ENCODE results near the gene SLC4A4. TPM values are rescaled to one million over a fixed set of nuclear protein-coding genes. Genes with fewer than 3 reads are reported as not detected.

SLC4A4 gene
- total RNA-seq, 2 donors from 2014 or later = 21.7 to 27.3 TPM

- Histone ChIP-seq H3K9me3 (no peaks in the 10 kb centered on the region), H3K4me1 (no peaks in the 10 kb centered on the region), H3K4me3 (no peak overlapping the region), H3K27me3 (no peaks in the 10 kb centered on the region), H3K27ac (no peak overlapping the region), H3K36me3 (no peaks in the 10 kb centered on the region)
- TF ChIP-seq CTCF (IDR thresholded peaks at IDR 0.05) = no peak
- DNase-seq (ENCODE audit: low spot score) = no peak
Measured at GRCh38 chr4:71356924-71357663, 18.3 kb downstream of the SLC4A4 start.

GRCh38 chr4:71360844-71361243 lies 22.0 kb downstream of the SLC4A4 start:
- no peaks in the 10 kb centered on the region for H3K4me1 ChIP-seq
- no peaks in the 10 kb centered on the region for H3K36me3 ChIP-seq
- TF ChIP-seq CTCF (IDR thresholded peaks at IDR 0.05) = no peak
- DNase-seq (ENCODE audit: low spot score) = no peak
- H3K27me3 ChIP-seq = no peaks in the 10 kb centered on the region
- no peak overlapping the region for H3K4me3 ChIP-seq
- H3K27ac ChIP-seq = no peak overlapping the region
- no peaks in the 10 kb centered on the region for H3K9me3 ChIP-seq

- Histone ChIP-seq H3K9me3 (no peaks in the 10 kb centered on the region), H3K27me3 (no peaks in the 10 kb centered on the region), H3K4me1 (no peaks in the 10 kb centered on the region), H3K36me3 (no peaks in the 10 kb centered on the region), H3K27ac (no peak overlapping the region), H3K4me3 (no peak overlapping the region)
- no peak for DNase-seq (ENCODE audit: low spot score)
- TF ChIP-seq CTCF (IDR thresholded peaks at IDR 0.05) = no peak
Measured at GRCh38 chr4:71361476-71361875, 22.7 kb downstream of the SLC4A4 start.

GRCh38 chr4:71366766-71367165 lies 27.9 kb downstream of the SLC4A4 start:
- no peak for TF ChIP-seq CTCF (IDR thresholded peaks at IDR 0.05)
- Histone ChIP-seq H3K4me1 (no peaks in the 10 kb centered on the region), H3K27me3 (no peaks in the 10 kb centered on the region), H3K4me3 (no peak overlapping the region), H3K9me3 (no peaks in the 10 kb centered on the region), H3K36me3 (no peaks in the 10 kb centered on the region), H3K27ac (no peak overlapping the region)
- no peak for DNase-seq (ENCODE audit: low spot score)

- no peak for DNase-seq (ENCODE audit: low spot score)
- TF ChIP-seq CTCF (IDR thresholded peaks at IDR 0.05) = no peak
- no peaks in the 10 kb centered on the region for H3K27me3 ChIP-seq
- no peak overlapping the region for H3K4me3 ChIP-seq
- H3K9me3 ChIP-seq = no peaks in the 10 kb centered on the region
- H3K4me1 ChIP-seq = no peaks in the 10 kb centered on the region
- H3K27ac ChIP-seq = no peak overlapping the region
- no peaks in the 10 kb centered on the region for H3K36me3 ChIP-seq
Measured at GRCh38 chr4:71367546-71367945, 28.7 kb downstream of the SLC4A4 start.

GRCh38 chr4:71368906-71369305 lies 30.1 kb downstream of the SLC4A4 start:
- no peak overlapping the region for H3K4me3 ChIP-seq
- H3K4me1 ChIP-seq = no peaks in the 10 kb centered on the region
- no peak for TF ChIP-seq CTCF (IDR thresholded peaks at IDR 0.05)
- H3K27ac ChIP-seq = no peak overlapping the region
- no peak for DNase-seq (ENCODE audit: low spot score)
- H3K27me3 ChIP-seq = no peaks in the 10 kb centered on the region
- H3K9me3 ChIP-seq = no peaks in the 10 kb centered on the region
- H3K36me3 ChIP-seq = no peaks in the 10 kb centered on the region
